Fibroblast of lung (primary cell): ENCODE data around the gene GADD45G.

Experiments used
- EZH2 ChIP-seq: IDR thresholded peaks from 2 replicates; pipeline ENCODE4 v1.5.1; 2012; ENCODE audit warnings: low read length, control low read depth, mild to moderate bottlenecking; ENCODE audit errors: missing control alignments
- TF ChIP-seq, protein P1 (sequence below), 2 donors: IDR thresholded peaks in 1 of 2; conservative IDR thresholded peaks in 1 of 2; 1 replicate in 1 of 2; 2 replicates in 1 of 2; pipeline ENCODE4 v1.5.1; 2011 to 2012; ENCODE audit warnings: low read length in 2 of 2, control low read depth in 1 of 2, inconsistent platforms in 1 of 2, low read depth in 1 of 2, mild to moderate bottlenecking in 1 of 2

GRCh38 chr9:89606624-89607311 is 2.0 kb downstream of the GADD45G start:
- TF ChIP-seq, protein P1, sequence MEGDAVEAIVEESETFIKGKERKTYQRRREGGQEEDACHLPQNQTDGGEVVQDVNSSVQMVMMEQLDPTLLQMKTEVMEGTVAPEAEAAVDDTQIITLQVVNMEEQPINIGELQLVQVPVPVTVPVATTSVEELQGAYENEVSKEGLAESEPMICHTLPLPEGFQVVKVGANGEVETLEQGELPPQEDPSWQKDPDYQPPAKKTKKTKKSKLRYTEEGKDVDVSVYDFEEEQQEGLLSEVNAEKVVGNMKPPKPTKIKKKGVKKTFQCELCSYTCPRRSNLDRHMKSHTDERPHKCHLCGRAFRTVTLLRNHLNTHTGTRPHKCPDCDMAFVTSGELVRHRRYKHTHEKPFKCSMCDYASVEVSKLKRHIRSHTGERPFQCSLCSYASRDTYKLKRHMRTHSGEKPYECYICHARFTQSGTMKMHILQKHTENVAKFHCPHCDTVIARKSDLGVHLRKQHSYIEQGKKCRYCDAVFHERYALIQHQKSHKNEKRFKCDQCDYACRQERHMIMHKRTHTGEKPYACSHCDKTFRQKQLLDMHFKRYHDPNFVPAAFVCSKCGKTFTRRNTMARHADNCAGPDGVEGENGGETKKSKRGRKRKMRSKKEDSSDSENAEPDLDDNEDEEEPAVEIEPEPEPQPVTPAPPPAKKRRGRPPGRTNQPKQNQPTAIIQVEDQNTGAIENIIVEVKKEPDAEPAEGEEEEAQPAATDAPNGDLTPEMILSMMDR (conservative IDR thresholded peaks at IDR 0.05 in 1 of 2, IDR thresholded peaks at IDR 0.05 in 1 of 2; ENCODE audit: low read depth in 1 of 2, low read length in 2 of 2) = no peak
- no peak for TF ChIP-seq EZH2
